NCI-H774 (cell line): ENCODE results near the gene MRPS21.

Source experiments
- DNase-seq: peaks from one replicate; lab custom pipeline; 2025; lab: John Stamatoyannopoulos, UW

Gene MRPS21

DNA sequence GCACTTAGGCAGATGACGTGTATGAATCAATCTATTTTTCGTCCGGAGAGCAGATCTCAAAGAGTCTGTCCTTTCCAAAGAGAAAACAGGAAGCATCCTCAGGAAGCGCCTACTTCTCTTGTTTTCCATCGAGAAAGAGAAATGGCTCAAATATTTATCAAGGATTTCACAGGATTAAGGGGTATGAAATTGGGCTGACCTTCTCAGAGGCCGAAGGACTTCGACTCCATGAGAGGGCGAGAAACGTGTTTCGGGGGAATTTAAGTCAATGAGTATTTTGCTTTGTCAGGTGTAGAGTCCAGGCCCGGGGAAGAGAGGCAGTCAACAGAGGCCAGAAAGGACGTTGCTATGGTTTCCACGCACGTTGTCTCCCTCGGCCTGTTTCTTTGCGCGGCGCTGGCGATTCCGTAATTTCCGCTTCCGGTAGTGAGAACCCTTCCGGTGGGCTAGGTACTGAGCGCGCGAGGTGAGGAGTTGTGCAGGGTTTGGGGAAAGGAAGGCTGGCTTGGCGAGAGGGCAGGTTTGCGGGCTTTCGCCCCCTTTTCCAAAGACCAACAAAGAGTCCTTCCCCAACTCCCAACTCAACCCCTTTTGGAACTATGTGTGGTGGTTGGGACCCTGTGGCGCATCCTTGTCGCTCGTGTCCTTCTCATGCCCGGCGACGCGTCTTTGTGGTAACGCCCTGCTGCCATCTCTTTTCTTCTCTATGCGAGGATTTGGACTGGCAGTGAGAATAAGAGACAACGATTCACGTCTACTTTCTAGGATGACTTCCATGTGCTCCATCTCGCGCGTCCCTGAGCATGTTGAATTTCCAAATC, at the start of gene MRPS21:
Gene MRPS21 (plus strand): TSS at position 429 of the 821 bp plus-strand sequence. CDS start 506 bp downstream, outside the sequence.
- peak; percentile 97 for DNase-seq

DNA sequence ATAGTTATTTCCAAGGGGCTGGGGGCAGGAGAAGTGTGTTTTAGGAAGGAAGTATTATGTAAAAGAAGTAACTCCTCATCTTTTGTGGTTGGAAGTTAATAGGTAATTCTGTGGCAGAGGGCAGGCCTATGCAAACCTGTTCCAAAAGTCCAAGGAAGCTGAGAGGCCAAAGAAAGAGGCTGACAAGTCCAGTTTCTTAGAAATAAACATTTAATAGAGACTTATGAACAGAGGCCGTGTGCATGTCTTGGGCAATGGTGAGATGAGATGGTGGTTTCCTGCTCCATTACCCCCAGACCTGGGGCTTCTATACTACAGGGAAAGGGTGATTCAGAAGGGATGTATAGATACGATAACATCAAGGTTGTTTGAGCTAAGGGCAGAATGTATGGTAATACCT, 43.7 kb upstream of the MRPS21 start:
- no peak for DNase-seq

DNA sequence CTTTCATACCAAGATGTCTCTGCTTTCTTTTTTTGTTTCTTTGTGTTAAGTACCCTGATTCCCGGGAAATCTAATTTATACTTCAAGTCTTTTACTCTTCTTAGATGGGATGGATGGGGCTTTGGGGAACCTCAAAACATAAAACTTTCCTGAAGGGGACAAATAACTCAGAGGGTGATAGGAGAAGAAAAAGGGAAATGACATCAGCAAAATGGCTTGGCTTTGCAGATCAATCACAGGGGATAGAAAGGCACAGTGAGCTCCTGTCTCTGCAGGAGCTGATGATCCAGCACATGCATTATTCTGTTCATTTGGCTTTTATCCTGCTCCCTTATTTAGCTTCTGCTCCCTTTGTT, 37.5 kb upstream of the MRPS21 start:
- no peak for DNase-seq

DNA sequence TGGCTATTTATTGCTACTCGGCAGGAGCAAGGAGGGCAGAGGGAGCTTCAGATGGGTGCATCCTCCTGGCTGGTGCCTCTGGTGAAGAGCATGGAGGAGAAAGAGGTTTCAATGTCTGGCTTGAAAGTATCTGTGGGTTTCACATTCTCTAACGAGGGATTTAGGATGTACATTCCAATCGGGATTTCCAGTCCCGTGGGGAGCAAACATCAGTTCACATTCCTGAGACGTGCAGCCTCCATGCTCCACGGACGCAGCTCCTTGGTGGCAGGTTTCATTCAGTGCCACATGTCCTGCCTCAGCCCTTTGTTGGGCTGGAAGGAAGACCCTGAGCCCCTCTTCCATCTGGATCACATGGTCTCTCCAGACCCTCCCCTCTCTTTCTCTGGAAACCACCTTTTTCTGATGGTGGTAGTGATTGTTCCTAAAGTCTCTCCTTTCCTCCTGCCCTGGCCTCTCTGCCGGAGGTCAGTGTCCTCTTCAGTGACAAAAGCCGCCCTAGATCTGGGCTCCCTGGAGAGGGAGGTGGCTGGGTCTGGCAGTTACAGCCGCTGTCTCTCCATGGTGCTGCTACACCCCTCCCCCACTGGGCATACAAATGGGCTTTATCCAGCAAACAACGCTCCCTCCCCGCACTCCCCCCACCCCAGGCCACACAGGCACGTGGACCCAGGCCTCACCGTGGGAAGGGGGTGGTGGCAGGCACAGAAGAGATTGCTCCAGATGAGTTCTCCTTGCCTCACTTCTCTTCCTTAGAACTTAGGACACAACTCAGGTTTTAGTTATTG, 36.9 kb upstream of the MRPS21 start:
- DNase-seq = no peak

DNA sequence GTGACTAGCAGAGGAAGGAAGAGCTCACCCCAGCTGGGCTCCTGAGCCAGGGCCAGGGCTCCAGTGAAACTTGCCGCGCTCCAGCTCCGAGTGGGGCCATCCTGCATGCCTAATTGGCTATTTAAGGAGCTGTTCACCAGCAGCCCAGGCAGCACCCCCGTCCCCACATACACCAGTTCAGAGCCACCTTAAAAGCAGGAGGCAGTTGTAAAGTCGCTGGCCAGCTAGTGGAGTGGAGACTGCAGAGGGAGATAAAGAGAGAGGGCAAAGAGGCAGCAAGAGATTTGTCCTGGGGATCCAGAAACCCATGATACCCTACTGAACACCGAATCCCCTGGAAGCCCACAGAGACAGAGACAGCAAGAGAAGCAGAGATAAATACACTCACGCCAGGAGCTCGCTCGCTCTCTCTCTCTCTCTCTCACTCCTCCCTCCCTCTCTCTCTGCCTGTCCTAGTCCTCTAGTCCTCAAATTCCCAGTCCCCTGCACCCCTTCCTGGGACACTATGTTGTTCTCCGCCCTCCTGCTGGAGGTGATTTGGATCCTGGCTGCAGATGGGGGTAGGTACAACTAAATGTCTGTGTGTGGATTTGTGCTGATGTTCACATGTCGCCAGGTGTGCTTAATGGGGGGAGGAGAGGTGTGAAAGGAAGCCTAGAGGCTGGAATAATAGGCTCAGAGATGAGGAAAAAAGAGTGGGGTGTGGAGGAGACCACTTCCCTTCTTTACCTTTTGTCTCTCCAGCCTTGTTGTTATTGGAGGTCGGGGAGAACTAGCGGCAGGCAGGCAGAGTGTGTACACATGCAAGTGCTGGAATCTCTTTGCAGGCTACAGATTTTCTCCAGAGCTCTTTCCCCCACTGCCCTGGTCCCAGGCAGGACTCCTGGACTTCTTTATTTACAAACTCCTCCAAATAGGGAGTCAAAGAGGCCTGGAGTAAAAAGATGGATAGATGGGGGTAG, 35.8 kb upstream of the MRPS21 start, which contains the start of gene CA14:
Gene CA14 (plus strand): TSS at position 151 of the 962 bp plus-strand sequence. CDS start 355 bp downstream, at position 506.
- no peak for DNase-seq

DNA sequence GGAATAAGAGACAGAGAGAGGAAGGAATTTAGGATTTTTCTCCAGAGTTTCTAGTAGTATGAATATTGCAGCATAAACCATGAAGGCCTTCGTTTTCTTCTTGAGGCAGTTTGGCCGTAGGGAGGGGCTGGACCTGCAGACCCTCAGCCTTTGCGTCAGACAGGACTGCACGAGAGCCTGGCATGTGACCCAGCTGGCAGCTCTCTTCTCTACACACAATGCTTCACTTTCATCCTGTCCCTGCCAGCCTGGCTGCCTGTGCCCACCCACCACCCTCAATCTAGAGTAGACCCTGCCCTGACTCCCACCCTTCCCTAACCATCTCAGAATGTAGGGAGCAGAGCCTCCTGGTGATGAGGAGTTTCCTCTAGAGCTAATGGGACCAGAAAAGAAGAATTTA, 34.4 kb upstream of the MRPS21 start:
- DNase-seq = no peak

DNA sequence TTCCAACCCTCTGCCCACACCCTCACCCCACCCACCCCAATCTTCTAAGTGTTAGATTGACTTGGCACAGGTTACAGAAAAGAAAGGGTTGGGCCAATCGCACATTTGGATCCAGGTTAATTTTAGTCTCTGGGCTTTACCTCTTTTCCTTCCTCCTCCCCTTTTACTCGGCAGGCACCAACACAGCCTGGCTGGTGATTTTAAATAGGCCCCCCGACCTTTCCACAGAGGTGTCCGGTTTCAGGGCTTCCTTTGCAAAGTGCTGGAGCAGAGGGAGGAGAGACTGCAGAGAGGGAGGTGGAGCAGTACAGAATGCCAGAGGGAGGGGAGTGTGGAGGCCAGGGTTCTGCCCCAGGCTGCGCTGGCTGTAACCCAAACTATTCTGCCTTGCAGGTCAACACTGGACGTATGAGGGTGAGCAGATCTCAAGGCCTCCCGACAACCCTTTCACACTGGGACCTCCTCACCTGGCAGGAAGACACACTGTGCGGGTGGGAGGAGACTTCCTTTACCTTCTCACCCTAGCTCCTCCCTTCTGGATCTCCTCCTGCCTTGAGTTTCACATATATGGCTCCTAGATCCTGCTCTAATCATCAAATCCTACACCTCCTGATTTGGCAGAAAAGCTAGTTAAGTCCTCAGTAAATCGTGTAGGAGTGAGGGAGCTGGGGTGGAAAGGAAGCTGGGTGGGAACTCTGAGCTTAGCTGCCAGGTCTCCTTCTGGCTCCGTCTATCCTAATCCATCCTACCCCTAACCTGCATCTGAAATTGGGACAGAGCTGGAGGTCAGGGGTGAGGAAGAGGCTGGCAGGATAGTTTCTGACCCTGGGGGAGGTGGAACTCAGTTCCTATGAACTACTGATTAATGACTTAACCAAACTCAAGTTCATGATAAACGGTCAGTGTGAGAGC, 33.6 kb upstream of the MRPS21 start:
- peak; percentile 26 for DNase-seq

DNA sequence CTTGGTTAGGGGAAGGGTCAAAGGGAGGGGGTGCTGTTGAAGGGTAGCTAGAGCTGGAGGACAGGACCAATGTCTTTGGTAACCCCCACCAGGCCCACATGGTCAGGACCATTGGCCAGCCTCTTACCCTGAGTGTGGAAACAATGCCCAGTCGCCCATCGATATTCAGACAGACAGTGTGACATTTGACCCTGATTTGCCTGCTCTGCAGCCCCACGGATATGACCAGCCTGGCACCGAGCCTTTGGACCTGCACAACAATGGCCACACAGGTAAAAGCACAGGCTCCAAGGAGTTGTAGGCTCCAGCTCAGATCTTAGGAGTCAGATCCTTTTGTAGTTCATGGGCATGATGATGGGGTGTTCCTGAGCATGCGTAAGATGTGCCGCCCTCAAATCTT, 32.3 kb upstream of the MRPS21 start:
- DNase-seq = no peak

DNA sequence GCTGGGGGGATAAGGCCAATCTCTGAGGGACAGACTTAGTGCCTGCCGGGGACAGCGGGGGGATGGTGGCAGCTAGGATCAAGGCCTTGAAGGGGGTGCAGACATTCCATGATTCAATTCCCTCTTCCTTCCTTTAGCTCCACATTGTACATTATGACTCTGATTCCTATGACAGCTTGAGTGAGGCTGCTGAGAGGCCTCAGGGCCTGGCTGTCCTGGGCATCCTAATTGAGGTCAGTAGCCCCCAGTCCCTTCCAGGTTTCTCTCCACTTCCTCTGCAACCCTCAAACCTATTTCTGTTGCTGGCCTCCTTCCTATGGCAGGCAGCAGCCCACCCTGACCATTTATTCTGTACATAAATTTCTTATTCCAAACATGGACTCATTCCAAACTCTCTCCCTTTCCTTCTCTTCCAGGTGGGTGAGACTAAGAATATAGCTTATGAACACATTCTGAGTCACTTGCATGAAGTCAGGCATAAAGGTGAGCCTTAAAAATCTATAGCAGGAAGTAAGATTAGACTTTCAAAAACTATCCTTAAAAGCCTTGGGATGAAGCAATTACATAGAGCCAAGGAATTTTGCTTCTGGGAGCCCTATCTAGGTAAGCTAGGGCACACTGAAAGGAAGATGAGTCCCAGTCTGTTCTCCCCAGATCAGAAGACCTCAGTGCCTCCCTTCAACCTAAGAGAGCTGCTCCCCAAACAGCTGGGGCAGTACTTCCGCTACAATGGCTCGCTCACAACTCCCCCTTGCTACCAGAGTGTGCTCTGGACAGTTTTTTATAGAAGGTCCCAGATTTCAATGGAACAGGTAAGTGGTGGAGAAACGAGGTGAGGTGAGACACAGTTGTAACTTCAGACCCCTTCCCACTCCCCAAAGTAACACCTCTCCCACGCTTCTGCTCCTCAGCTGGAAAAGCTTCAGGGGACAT, 31.0 kb upstream of the MRPS21 start:
- no peak for DNase-seq

DNA sequence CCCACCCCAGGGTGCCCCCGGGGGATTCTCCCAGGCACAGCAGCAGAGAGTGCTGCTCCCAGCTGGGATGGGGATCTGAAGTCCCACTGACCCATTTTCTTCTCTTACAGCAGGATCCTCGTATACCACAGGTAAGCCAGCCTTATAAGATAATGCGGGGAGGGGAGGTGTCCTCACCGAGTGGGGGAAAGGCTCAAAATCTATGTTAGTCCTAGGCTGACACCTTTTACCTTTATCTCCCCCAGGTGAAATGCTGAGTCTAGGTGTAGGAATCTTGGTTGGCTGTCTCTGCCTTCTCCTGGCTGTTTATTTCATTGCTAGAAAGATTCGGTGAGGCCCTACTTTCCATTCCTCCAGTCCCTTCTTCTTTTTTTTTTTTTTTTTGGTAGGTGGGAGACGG, 30.1 kb upstream of the MRPS21 start:
- no peak for DNase-seq

DNA sequence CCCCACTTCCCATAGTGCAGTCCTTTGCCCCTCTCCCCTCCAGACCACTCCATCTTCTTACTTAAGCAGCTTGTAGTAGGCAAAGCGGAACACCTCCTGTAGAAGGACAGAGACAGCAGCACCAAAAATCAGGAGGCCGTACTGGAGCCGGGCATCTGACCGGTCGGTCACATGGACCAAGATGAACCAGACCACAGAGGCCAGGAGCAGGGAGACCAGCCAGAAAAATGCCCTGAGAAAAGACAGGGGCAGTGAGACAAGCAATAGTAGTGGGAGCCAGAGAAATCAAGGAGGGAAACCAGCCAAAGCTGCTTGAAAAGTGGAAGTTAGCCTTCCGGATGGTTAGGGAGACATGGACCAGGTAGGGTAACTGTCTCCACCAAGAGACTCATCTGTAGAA, 25.8 kb upstream of the MRPS21 start:
- DNase-seq = no peak

DNA sequence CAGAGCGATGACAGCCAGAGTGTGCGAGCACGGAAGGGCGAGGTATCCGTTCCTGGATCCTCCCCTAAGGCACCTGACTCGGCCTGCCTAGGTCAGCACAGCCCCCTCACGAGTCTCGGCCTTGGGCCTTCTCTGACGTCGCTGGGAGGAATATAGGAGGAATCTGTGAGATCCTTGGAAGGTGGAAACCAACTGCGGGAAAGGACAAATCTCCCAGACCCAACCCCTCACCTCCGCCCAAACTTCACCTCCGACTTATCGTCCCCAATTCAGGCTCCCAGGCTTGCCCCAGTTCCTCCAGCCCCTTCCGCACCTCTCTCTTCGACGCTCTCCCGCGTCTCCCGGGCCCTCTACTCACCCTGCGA, 25.3 kb upstream of the MRPS21 start:
- no peak for DNase-seq

DNA sequence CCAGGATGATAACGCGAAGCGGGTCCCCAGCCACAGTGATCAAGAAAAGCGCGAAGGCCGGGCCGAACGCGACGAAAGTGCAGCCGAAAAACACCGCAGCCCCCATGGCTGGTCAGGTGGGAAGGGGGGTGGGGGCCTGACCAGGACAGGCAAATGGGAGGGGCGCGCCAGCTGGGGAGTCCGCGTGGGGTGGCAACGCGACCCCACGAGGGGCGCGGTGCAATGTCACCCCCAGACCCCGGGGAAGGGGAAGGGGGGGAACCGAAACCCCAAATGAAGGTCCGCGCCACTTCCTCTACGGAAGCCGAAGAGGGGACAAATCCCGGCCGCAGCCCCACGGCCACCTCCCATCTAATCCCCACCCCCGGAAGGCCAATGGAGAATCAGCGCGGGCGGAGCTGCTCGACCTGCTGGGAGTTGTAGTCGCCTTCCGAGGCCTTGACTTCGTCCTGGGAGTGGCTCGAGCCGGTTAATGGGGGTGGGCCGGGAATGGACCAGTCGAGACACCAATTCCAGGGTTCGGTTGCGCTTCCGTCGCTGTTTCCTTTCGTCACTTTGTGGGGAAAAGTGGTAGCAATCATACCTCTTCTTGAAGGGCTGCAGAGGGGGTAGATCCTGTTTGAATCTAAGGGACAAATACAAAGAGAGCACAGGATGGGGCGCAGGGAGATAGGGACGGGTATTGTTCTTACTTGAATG, 24.8 kb upstream of the MRPS21 start, which contains the start of gene APH1A:
Gene APH1A (minus strand): TSS at position 312 of the 699 bp plus-strand sequence. CDS start 206 bp downstream, at position 106.
- peak; percentile 98 for DNase-seq

DNA sequence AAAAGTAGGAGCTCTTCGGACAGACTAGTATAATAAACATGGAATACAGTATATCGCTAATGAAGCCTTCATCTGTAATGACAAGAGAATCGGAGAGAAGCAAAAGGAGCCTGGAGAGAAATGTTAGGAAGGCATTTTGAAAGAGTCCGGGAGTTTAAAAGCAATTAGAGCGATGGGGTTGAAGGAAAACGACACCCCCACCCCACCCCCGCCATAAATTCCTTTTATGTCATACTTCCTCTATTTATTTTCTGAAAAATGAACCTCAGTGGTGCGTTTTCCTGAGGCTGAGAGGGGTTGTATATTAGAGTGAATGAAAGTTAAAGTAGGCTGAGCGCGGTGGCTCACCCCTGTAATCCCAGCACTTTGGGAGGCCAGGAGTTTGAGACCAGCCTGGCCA, 24.2 kb upstream of the MRPS21 start:
- DNase-seq = no peak

DNA sequence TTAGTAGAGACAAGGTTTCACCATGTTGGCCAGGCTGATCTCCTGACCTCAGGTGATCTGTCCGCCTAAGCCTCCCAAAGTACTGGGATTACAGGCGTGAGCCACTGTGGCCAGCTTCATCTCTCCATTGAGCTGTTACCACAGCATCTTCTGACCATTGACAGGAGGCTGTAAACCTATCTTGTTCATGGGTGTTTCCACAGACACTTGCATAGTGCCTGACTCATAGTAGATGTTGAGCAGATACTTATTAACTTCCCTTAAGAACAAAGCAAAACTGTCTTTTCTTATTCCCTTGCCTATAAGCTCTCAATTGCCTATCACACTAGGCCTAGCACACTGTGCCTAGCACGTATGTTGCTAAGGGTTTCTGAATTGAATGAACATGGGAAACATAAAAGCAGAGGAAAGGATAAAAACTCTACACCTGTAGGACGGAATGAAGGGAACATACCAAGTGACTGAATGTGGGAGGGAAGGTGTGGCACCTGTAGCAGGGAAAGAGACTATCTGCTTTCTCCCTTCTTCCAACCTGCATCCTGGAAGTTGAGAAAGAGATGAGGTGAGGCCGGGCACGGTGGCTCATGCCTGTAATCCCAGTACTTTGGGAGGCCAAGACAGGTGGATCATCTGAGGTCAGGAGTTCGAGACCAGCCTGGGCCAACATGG, 22.2 kb upstream of the MRPS21 start:
- DNase-seq = no peak

DNA sequence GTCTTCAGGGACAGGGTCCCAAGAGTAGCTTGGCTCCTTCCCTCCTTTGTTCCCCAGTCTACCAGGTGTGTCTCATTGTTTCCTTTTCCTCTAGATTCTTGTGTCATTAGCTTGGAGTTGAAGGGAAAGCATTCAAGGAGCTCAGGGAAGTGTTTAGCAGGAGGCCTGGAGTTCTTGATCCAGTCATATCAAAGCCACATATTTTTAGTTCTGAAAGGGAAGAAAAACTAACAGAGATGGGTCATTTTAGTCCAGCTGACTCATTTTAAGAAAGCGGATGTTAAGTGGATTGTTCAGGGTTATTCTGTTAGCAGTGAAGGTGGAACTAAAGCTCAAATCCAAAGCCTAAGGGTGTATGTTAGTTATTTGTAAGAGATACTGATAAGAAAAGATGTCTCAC, 20.4 kb upstream of the MRPS21 start:
- no peak for DNase-seq

DNA sequence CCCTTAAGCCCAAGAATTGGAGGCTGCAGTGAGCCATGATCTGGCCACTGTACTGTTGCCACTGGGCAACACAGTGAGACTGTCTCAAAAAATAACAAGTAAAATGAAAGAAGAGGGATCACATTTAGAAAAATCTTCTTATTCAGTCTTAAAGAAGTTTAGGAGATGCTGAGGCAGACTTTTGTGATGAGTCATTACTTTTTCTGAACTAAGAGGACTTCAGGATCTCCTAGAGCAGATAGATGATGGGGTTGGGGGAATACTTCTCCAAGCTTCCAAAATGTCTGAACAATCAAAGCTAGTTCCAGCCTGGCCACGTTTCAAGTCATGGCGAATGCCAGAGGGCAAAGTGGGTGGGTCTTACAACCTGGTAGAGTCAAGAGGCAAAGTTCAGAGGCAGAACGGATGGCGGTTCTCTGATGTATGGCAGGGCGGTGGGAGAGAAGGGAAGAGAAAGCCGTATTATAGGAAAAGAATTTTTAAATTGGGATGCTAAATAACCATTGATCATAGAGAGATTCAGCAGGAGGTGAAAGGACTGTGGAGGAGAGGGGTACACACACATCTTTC, 13.4 kb upstream of the MRPS21 start:
- DNase-seq = no peak

DNA sequence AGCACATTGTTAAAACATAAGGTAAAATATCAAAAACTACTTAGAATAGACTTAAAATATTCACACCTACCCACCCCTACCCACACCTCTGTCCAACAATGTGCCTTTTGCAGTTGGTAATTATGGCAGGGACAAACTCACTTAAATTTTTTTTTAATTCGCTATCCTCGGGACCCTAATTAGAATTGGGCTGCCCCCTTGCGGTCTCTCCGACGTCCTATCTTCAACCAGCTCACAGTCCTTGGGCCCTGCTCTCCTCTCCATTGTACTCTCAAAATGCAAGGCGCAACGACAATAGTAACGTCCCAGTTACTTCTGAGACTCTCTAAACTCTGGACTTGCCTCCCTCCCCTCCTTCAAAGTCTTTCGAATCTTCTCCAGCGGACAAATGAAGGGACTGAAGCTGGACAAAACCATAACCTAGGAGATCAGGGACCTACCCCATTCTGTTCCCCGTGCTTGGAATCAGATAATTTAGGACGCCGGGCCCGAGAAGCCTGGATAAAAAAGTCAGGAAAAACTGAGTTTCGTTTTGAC, 12.4 kb upstream of the MRPS21 start:
- DNase-seq = peak; percentile 57
